Renal cortex interstitium (tissue), 15 donors: ENCODE data around the gene FSCN2. TPM values are rescaled to one million over a fixed set of nuclear protein-coding genes. Genes with fewer than 3 reads are reported as not detected.
A peak's percentile ranks its signal among the peaks of the same experiment; 100 is the strongest.

ENCODE experiments used
- DNase-seq, 11 donors: peaks; one replicate each; pipeline ENCODE4 v3.0.0-alpha.2; 2013; ENCODE audit warnings: low read depth in 9 of 11, low spot score in 4 of 11; ENCODE audit errors: extremely low read depth in 1 of 11
- long read RNA-seq, 16 experiments: transcript quantifications; one replicate each; lab custom pipeline, GENCODE V29; 2026
- polyA plus RNA-seq, 3 donors: library from polyadenylated mRNA; unstranded; fragments of 120-200 nt; gene quantifications; one replicate each; pipeline ENCODE4 v1.2.1, GENCODE V29; 2013; ENCODE audit not compliant: insufficient read length in 3 of 3

FSCN2 gene, protein sequence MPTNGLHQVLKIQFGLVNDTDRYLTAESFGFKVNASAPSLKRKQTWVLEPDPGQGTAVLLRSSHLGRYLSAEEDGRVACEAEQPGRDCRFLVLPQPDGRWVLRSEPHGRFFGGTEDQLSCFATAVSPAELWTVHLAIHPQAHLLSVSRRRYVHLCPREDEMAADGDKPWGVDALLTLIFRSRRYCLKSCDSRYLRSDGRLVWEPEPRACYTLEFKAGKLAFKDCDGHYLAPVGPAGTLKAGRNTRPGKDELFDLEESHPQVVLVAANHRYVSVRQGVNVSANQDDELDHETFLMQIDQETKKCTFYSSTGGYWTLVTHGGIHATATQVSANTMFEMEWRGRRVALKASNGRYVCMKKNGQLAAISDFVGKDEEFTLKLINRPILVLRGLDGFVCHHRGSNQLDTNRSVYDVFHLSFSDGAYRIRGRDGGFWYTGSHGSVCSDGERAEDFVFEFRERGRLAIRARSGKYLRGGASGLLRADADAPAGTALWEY
- 1 to 10 TPM; 1.2 to 2.4 (median 1.6) TPM for polyA plus RNA-seq
- long read RNA-seq, donor 1, result 0 reads
- long read RNA-seq, donor 2, result 0 reads
- long read RNA-seq, donor 3, result 0 reads
- long read RNA-seq, donor 4, result 0 reads
- long read RNA-seq, donor 5, result 0 reads
- long read RNA-seq, donor 6, partial matches to known transcripts, result 0 of 1 reads
- long read RNA-seq, donor 6, other reads (novel, unspliced or antisense), result 0 of 1 reads
- long read RNA-seq, donor 7, result 0 reads
- long read RNA-seq, donor 8, result 0 reads
- long read RNA-seq, donor 9, result 0 reads
- long read RNA-seq, donor 10, result 0 reads
- long read RNA-seq, donor 11, partial matches to known transcripts, result 0 of 1 reads
- long read RNA-seq, donor 11, other reads (novel, unspliced or antisense), result 0 of 1 reads
- long read RNA-seq, donor 12, result 0 reads
- long read RNA-seq, donor 13, result 0 reads
- long read RNA-seq, donor 14, partial matches to known transcripts, result 0 of 1 reads
- long read RNA-seq, donor 14, other reads (novel, unspliced or antisense), result 0 of 1 reads
- long read RNA-seq, donor 15, partial matches to known transcripts, result 0 of 1 reads
- long read RNA-seq, donor 15, other reads (novel, unspliced or antisense), result 0 of 1 reads
- long read RNA-seq, donor 16, result 0 reads

- no peak for DNase-seq
Observed at GRCh38 chr17:81527591-81528383, at the start of gene FSCN2. Gene FSCN2 (plus strand): TSS chr17:81528377. CDS start chr17:81528532, 155 bp downstream.

- no peak for DNase-seq
Observed at GRCh38 chr17:81479175-81480071, 48.8 kb upstream of the FSCN2 start.

DNA sequence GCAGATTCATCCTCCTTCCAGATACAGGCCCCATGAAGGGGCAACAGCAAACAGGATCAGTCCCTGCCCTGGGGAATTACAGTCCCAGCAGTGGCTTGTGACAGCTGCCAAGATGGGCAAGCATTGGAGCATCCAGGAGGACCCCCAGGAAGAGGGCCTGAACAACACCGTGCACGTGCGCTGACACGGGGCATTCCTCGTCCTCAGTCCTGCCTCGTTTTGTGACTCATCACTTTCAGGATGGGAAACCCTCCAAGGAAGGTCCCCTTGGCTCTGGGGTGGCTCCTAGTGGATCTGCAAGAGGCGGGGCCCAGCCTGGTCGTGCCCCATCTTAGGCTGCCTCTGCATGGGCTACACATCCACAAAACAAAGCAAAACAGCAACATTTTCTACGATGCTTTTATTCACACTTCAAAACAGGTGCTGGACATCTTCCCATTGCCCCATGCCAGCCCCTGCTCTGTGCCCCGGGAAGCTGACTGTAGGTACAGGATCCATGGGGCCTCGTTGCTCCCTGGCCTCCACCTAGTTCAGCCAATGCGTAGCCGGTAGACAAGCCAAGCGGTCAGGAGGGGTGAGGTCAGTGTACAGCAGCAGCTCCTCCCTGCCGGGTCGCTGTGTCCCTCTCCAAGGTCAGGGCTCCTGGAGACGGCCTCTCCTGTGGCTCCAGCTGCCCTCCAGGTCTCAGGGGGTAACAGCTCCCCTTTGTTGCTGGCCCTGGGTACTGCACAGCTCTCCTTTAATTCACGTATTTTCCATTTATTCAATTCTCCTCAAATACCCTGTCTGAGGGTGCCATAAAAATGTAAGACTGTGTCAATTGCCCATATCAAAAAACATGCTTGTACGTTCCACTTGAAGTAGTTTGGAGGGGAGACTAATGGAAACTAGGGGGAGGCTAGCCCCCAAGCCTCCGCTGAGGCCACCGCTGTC, 47.8 kb upstream of the FSCN2 start:
- DNase-seq, result no peak

- peak in 9 of 11 donors; percentile 63 to 83 (median 79) for DNase-seq
Observed at GRCh38 chr17:81481073-81481799, 46.9 kb upstream of the FSCN2 start.

GRCh38 chr17:81481815-81482505, 46.2 kb upstream of the FSCN2 start:
- no peak for DNase-seq

- no peak for DNase-seq
Observed at GRCh38 chr17:81482673-81483072, 45.5 kb upstream of the FSCN2 start.

- DNase-seq, result peak in 1 of 11 donors; percentile 51
Observed at GRCh38 chr17:81483085-81483861, 44.9 kb upstream of the FSCN2 start.

DNA sequence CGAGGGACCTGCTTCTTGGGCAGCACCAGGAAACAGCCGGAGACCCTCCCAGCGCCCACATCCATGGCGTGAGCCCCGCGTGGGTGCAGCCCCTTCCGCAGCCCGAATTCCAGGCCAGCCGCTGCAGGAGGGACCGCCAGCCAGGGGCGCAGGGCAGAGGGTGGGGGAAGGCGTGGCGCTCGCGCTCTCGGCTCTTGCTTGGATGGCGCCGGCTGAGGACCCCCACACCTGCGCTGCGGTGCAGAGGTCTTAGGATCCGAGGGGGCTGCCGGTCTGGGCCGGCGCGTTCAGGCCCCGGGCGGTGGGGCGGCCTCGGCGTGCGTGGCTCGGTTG, 44.3 kb upstream of the FSCN2 start:
- DNase-seq, result no peak

GRCh38 chr17:81484195-81484979, 43.8 kb upstream of the FSCN2 start:
- DNase-seq, result peak in 8 of 11 donors; percentile 64 to 82 (median 79)

GRCh38 chr17:81486199-81486810, 41.9 kb upstream of the FSCN2 start:
- DNase-seq, result no peak

- no peak for DNase-seq
Observed at GRCh38 chr17:81487089-81487486, 41.1 kb upstream of the FSCN2 start.

DNA sequence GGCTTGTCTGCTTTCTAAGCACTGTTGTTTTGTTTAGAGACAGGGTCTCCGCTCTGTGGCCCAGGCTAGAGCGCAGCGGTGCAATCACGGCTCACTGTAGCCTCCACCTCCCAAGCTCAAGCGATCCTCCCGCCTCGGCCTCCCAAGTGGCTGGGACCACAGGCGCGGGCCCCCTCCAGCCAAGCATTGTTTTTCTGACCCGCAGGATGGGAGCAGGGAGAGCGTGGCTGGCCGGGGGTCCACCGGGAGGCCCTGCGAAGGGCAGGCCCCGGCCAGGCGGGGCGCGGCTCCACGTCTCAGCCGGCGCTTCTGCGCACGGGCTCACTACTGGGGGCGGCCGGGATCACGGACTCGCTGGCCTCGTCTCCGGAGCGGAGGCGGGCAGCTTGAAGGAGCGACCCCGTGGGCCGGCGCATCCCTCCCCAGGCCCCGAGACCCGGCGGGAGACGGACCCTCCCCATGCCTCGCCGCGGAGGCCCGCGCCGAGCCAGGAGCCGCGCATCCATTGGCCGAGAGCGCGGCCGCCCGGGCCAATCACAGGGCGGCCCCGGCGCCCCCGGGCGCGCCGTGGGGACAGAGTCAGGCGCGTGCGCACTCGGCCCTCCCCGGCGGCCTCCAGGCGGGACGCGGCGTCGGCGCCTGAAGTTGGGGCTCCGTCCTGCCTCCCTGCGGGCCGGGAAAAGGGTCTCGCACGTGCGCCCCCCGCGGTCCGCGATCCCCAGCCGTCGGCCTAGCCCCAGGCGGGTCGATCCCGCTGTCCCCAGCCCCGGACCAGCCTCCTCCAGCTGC, 40.5 kb upstream of the FSCN2 start:
- DNase-seq, result peak in 6 of 11 donors; percentile 68 to 80 (median 73)

DNA sequence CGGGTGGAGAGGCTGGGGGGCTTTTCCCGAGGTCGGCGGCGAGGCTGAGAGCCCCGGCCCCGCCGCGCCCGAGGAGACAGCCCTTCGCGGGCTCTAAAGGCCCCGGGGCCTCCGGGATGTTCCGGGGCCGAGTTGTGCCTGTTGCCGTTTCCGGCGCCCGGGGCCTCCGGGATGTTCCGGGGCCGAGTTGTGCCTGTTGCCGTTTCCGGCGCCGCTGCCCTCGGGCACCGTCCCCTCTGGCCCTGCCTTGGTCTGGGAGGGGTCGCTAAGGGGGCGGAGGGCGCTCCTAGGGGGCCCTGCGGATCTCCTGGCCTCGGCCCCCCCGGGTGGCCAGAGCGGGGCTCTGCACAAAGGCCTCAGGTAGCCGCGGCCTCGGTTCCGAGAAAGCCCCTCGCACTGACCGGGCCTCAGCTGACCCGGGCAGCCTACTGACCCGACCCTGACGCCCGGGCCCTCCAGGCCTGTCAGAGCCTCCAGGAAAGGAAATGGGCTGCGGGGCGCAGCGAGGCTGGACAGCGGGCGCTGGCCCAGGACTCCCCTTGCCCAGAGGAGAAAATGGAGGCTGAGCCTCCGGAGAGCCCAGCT, 39.8 kb upstream of the FSCN2 start:
- DNase-seq, result no peak
